Mesodermal cell (in vitro differentiated cells): Measurements from ENCODE around the gene KIF15.
"Not testable (repeated sequence)": the region's sequence is repeated elsewhere in the genome, so short reads cannot be mapped to it uniquely, and the experiment has no call there.

Source experiments
- H3K27ac ChIP-seq: 2 replicates; pipeline ENCODE4 v1.7.0; 2013; ENCODE audit warnings: mild to moderate bottlenecking, low read depth, low read length, moderate library complexity; ENCODE audit not compliant: severe bottlenecking
- H3K36me3 ChIP-seq: 2 replicates; pipeline ENCODE4 v1.7.1; 2013; ENCODE audit warnings: mild to moderate bottlenecking, low read length, moderate library complexity; ENCODE audit not compliant: control insufficient read depth, insufficient read depth
- H3K4me1 ChIP-seq: one replicate; pipeline ENCODE4 v1.7.1; 2013; ENCODE audit warnings: mild to moderate bottlenecking, low read length; ENCODE audit not compliant: insufficient read depth, control insufficient read depth, poor library complexity, severe bottlenecking
- H3K4me3 ChIP-seq: 2 replicates; pipeline ENCODE4 v1.7.0; 2013; ENCODE audit warnings: low read length, control low read depth, mild to moderate bottlenecking; ENCODE audit not compliant: insufficient read depth, poor library complexity, severe bottlenecking; ENCODE audit errors: extremely low read depth
- H3K9me3 ChIP-seq: 2 replicates; pipeline ENCODE4 v1.7.1; 2013; ENCODE audit warnings: mild to moderate bottlenecking, low read length, moderate library complexity; ENCODE audit not compliant: control insufficient read depth
- WGBS, 2 experiments: methylation state at CpG; one replicate each; pipeline ENCODE4 v1.1.5; 2013; ENCODE audit warnings: missing lambda C conversion rate in 2 of 2; ENCODE audit not compliant: insufficient coverage in 2 of 2; 5-methylcytosine and 5-hydroxymethylcytosine counted together

KIF15 gene

GRCh38 chr3:44848634-44849033, 87.0 kb downstream of the KIF15 start:
- Histone ChIP-seq H3K9me3 (no peaks in the 10 kb centered on the region), H3K27ac (no peak overlapping the region), H3K36me3 (peaks cover 66% of the 10 kb centered on the region), H3K4me3 (no peak overlapping the region), H3K4me1 (peaks cover 14% of the 10 kb centered on the region)
- 100% methylated on average over 1 of the region's 1 CpG for WGBS, 2 experiments

DNA sequence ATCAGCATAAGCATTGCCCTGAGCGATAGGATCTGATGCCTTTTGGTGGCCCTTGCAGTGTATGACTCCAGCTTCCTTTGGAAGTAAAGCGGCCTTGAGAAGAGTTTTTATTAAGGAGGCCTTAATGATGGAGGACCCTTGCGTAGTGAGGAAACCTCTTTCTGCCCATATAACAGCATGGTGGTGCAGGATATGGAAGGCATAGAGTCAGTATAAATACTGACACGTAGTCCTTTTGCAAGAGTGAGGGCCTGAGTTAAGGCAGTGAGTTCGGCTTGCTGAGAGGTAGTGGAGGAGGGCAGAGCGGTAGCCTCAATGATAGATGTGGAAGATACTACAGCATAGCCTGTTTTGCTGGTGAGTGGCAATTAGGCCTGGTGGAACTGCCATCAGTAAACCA, 95.1 kb downstream of the KIF15 start:
- 96 to 97% methylated on average over 4 to 5 of the region's 6 CpGs for WGBS, 2 experiments
- H3K36me3 ChIP-seq: peaks cover 35% of the 10 kb centered on the region
- not testable (repeated sequence) for H3K4me1 ChIP-seq, H3K4me3 ChIP-seq, H3K9me3 ChIP-seq, H3K27ac ChIP-seq

DNA sequence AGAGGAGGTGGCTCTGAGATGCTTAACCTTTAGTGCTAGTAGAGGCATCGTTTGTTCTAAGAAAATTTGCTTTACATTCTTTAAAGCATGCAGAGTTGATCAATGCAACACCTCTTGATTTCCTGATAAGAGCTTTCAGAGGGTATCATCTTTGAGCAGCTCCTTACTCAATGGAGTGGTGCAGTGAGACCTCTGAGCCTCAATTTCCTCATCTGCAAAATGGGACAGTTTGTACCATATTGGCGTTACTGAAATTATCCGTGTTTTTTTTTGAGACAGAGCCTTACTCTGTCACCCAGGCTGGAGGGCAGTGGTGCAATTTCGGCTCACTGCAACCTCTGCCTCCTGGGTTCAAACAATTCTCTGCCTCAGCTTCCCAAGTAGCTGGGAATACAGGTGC, 98.5 kb downstream of the KIF15 start:
- Histone ChIP-seq H3K36me3 (peaks cover 7% of the 10 kb centered on the region), H3K4me1 (no peaks in the 10 kb centered on the region), H3K9me3 (no peaks in the 10 kb centered on the region), H3K4me3 (no peak overlapping the region), H3K27ac (no peak overlapping the region)
- 87 to 96% methylated on average over 4 of the region's 4 CpGs for WGBS, 2 experiments

GRCh38 chr3:44861412-44862225, 100.0 kb downstream of the KIF15 start, which contains the start of gene TMEM42:
Gene TMEM42, plus strand, starts transcription at chr3:44861912. Its CDS starts 13 bp downstream, at chr3:44861925.
- H3K27ac ChIP-seq: peak within 1 kb of the TSS; percentile 73
- H3K9me3 ChIP-seq: no peaks in the 10 kb centered on the region
- H3K36me3 ChIP-seq: peaks cover 7% of the 10 kb centered on the region
- 28 to 46% methylated on average over 34 to 71 of the region's 91 CpGs for WGBS, 2 experiments
- H3K4me1 ChIP-seq: no peaks in the 10 kb centered on the region
- H3K4me3 ChIP-seq: peak within 1 kb of the TSS; percentile 37

DNA sequence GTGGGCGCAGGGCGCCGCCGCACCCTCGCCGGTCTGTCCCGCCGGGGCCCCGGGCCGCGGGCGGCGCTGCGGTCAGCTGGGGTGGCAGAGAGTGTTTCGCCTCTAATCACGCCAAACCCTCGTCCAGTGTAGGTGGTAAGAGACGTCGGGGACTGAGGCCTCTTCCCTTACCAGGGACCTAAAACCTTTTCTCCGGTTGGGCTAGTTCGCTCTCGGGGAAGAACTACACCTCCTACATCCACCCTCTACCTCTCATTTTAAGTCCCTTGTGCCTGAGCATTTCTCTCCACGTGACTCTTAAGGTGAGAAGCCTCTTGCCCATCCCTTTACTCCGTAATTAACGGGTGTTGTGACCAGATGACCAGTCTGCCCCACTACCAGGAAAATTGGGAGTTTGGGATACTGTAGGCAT, 100.6 kb downstream of the KIF15 start:
- WGBS, 2 experiments: 17 to 19% methylated on average over 19 to 20 of the region's 25 CpGs
- Histone ChIP-seq H3K9me3 (no peaks in the 10 kb centered on the region), H3K4me1 (no peaks in the 10 kb centered on the region), H3K36me3 (peaks cover 7% of the 10 kb centered on the region), H3K27ac (peak overlapping the region; percentile 41), H3K4me3 (peak overlapping the region; percentile 36)

GRCh38 chr3:44865272-44866035, 103.9 kb downstream of the KIF15 start:
- 92 to 94% methylated on average over 5 to 6 of the region's 7 CpGs for WGBS, 2 experiments
- Histone ChIP-seq H3K4me1 (no peaks in the 10 kb centered on the region), H3K4me3 (no peak overlapping the region), H3K27ac (no peak overlapping the region), H3K36me3 (peaks cover 7% of the 10 kb centered on the region), H3K9me3 (no peaks in the 10 kb centered on the region)

- Histone ChIP-seq H3K4me3 (no peak overlapping the region), H3K4me1 (no peaks in the 10 kb centered on the region), H3K27ac (no peak overlapping the region), H3K36me3 (peaks cover 4% of the 10 kb centered on the region), H3K9me3 (no peaks in the 10 kb centered on the region)
- 100% methylated on average over 1 of the region's 7 CpGs for WGBS, 2 experiments
Observed at GRCh38 chr3:44867421-44868111, 106.0 kb downstream of the KIF15 start.

DNA sequence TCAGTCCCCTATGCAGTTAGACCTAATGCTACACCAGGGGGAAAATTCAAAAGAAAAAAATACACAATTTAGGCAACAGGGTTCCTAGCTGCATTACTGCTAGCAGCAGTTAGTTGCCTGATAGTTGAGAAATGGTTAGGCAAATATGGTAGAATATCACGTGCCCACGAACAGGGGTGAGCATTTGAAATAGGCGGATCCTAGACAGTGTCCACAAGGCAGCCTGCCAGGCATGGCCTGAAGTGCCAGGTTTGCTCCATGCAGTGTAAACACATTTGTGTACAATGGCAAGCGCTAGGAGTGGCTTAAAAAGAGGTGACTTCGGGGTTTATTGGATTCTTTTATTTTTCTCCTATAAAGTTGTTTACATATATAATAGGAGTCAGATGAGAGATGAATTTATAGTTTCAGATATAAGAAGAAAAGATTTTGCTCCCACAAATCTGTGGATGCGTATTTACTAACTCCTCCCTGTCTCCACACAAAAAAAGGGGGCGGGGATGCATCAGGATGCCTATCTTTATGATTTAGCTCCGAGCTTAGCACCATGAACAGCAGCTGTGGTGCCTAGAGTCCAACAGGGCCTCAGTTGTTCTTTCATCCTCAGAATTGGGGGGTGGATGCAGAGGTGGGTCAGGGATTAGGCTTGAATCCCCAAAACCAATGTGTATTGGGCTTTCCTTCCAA, 108.9 kb downstream of the KIF15 start:
- H3K9me3 ChIP-seq: no peaks in the 10 kb centered on the region
- H3K4me1 ChIP-seq: no peaks in the 10 kb centered on the region
- no peak overlapping the region for H3K27ac ChIP-seq
- H3K4me3 ChIP-seq: no peak overlapping the region
- no peaks in the 10 kb centered on the region for H3K36me3 ChIP-seq
- 93 to 100% methylated on average over 4 to 6 of the region's 8 CpGs for WGBS, 2 experiments

GRCh38 chr3:44874308-44874707, 112.7 kb downstream of the KIF15 start, which contains the start of gene TGM4:
Gene TGM4, plus strand, starts transcription at chr3:44874608. Its CDS starts 71 bp downstream, at chr3:44874679.
- H3K36me3 ChIP-seq: no peaks in the 10 kb centered on the region
- no peak within 1 kb of the TSS for H3K4me3 ChIP-seq
- no peaks in the 10 kb centered on the region for H3K4me1 ChIP-seq
- H3K27ac ChIP-seq: no peak within 1 kb of the TSS
- H3K9me3 ChIP-seq: no peaks in the 10 kb centered on the region
- 88 to 90% methylated on average over 1 to 3 of the region's 5 CpGs for WGBS, 2 experiments

GRCh38 chr3:44875596-44875995, 114.0 kb downstream of the KIF15 start:
- WGBS, 2 experiments: 97 to 100% methylated on average over 2 to 3 of the region's 3 CpGs
- H3K9me3 ChIP-seq: no peaks in the 10 kb centered on the region
- H3K4me3 ChIP-seq: no peak overlapping the region
- no peaks in the 10 kb centered on the region for H3K36me3 ChIP-seq
- H3K27ac ChIP-seq: no peak overlapping the region
- peaks cover 6% of the 10 kb centered on the region for H3K4me1 ChIP-seq
